ENCODE results near the gene KRT72. TPM values are rescaled to one million over a fixed set of nuclear protein-coding genes. Genes with fewer than 3 reads are reported as not detected.

KRT72 gene
- polyA plus RNA-seq, 1 donor (not counting 4 experiments of a cell fraction or from before 2014, with no cell fraction given) = not detected

GRCh38 chr12:52617403-52617785 lies 16.1 kb upstream of the KRT72 start:
- Histone ChIP-seq H3K9me1 (ENCODE audit: control insufficient read depth, extremely low read depth, insufficient read depth, low read length) (no peaks in the 10 kb centered on the region), H3K27me3 (ENCODE audit: control insufficient read depth, extremely low read depth, insufficient read depth, low read length) (peaks cover 14% of the 10 kb centered on the region), H3K4me1 (ENCODE audit: control insufficient read depth, extremely low read depth, insufficient read depth, low read length) (no peaks in the 10 kb centered on the region), H2AFZ (ENCODE audit: control insufficient read depth, low read length) (no peak overlapping the region), H3K36me3 (ENCODE audit: control insufficient read depth in 2 of 2, extremely low read depth in 1 of 2, insufficient read depth in 2 of 2, low read length in 2 of 2) (no peaks in the 10 kb centered on the region), H3K79me2 (ENCODE audit: control insufficient read depth, insufficient read depth, low read length) (no peaks in the 10 kb centered on the region), H3K4me3 (ENCODE audit: control insufficient read depth in 2 of 3, extremely low read depth in 1 of 3, insufficient read depth in 2 of 3, low read depth in 1 of 3, low read length in 3 of 3) (no peak overlapping the region), H3K4me2 (ENCODE audit: control insufficient read depth, extremely low read depth, insufficient read depth, low read depth, low read length) (no peak overlapping the region), H3K9me3 (ENCODE audit: control insufficient read depth, low read depth, low read length) (no peaks in the 10 kb centered on the region), H4K20me1 (ENCODE audit: control insufficient read depth, extremely low read depth, insufficient read depth, low read length) (no peaks in the 10 kb centered on the region), H3K27ac (ENCODE audit: control insufficient read depth, insufficient read depth, low read length) (no peak overlapping the region), H3K9ac (ENCODE audit: control insufficient read depth, extremely low read depth, insufficient read depth, low read length) (no peak overlapping the region)
- no peak for DNase-seq (ENCODE audit: low read depth, low spot score)
- TF ChIP-seq EZH2 (IDR thresholded peaks at IDR 0.05; ENCODE audit: low read length) (no peak), CTCF (optimal IDR thresholded peaks at IDR 0.05 in 1 of 3, IDR thresholded peaks at IDR 0.05 in 1 of 3, conservative IDR thresholded peaks at IDR 0.05 in 1 of 3; ENCODE audit: extremely low read depth in 1 of 3, insufficient read depth in 2 of 3, low read length in 3 of 3) (no peak)
- dilution Hi-C loops (cut with MboI; ENCODE audit: extremely low pct_ligation_motif_present, low sequenced_read_pairs) = no loop called here
- no peak for FAIRE-seq

GRCh38 chr12:52616680-52617402 lies 15.6 kb upstream of the KRT72 start:
- TF ChIP-seq EZH2 (IDR thresholded peaks at IDR 0.05; ENCODE audit: low read length) (no peak), CTCF (optimal IDR thresholded peaks at IDR 0.05 in 1 of 3, IDR thresholded peaks at IDR 0.05 in 1 of 3, conservative IDR thresholded peaks at IDR 0.05 in 1 of 3; ENCODE audit: extremely low read depth in 1 of 3, insufficient read depth in 2 of 3, low read length in 3 of 3) (no peak)
- no peaks in the 10 kb centered on the region for H3K9me1 ChIP-seq (ENCODE audit: control insufficient read depth, extremely low read depth, insufficient read depth, low read length)
- FAIRE-seq = no peak

More at GRCh38 chr12:52616680-52617402, 15.6 kb upstream of the KRT72 start:
- no peaks in the 10 kb centered on the region for H3K4me1 ChIP-seq (ENCODE audit: control insufficient read depth, extremely low read depth, insufficient read depth, low read length)
- no peak for DNase-seq (ENCODE audit: low read depth, low spot score)
- no peaks in the 10 kb centered on the region for H4K20me1 ChIP-seq (ENCODE audit: control insufficient read depth, extremely low read depth, insufficient read depth, low read length)
- dilution Hi-C loops (cut with MboI; ENCODE audit: extremely low pct_ligation_motif_present, low sequenced_read_pairs) = no loop called here
- H3K4me2 ChIP-seq (ENCODE audit: control insufficient read depth, extremely low read depth, insufficient read depth, low read depth, low read length) = no peak overlapping the region
- H3K27me3 ChIP-seq (ENCODE audit: control insufficient read depth, extremely low read depth, insufficient read depth, low read length) = peaks cover 14% of the 10 kb centered on the region
- no peak overlapping the region for H3K27ac ChIP-seq (ENCODE audit: control insufficient read depth, insufficient read depth, low read length)
- H3K79me2 ChIP-seq (ENCODE audit: control insufficient read depth, insufficient read depth, low read length) = no peaks in the 10 kb centered on the region
- no peak overlapping the region for H2AFZ ChIP-seq (ENCODE audit: control insufficient read depth, low read length)
- H3K9me3 ChIP-seq (ENCODE audit: control insufficient read depth, low read depth, low read length) = no peaks in the 10 kb centered on the region
- H3K4me3 ChIP-seq (ENCODE audit: control insufficient read depth in 2 of 3, extremely low read depth in 1 of 3, insufficient read depth in 2 of 3, low read depth in 1 of 3, low read length in 3 of 3) = no peak overlapping the region
- no peak overlapping the region for H3K9ac ChIP-seq (ENCODE audit: control insufficient read depth, extremely low read depth, insufficient read depth, low read length)
- H3K36me3 ChIP-seq (ENCODE audit: control insufficient read depth in 2 of 2, extremely low read depth in 1 of 2, insufficient read depth in 2 of 2, low read length in 2 of 2) = no peaks in the 10 kb centered on the region

Measured in keratinocyte (primary cell).